GM06990 (cell line): ENCODE measurements around the gene GPR32.

Experiments
- DNase-seq: peaks from one replicate; pipeline ENCODE4 v3.0.0-alpha.2; 2011; ENCODE audit not compliant: insufficient read length; ENCODE audit errors: extremely low read depth
- H3K27me3 ChIP-seq: replicated peaks from 2 replicates; pipeline ENCODE4 v1.6.0; 2011; ENCODE audit warnings: low read length; ENCODE audit not compliant: control insufficient read depth, insufficient read depth
- H3K36me3 ChIP-seq: 2 replicates; pipeline ENCODE4 v1.5.1; 2011; ENCODE audit warnings: low read length; ENCODE audit not compliant: control insufficient read depth, insufficient read depth
- H3K4me3 ChIP-seq: replicated peaks from 2 replicates; pipeline ENCODE4 v1.5.1; 2011; ENCODE audit warnings: low read depth, mild to moderate bottlenecking, control low read depth, low read length
- CTCF ChIP-seq: IDR thresholded peaks from 2 replicates; pipeline ENCODE4 v1.5.1; 2011; ENCODE audit warnings: low read length, control low read depth, mild to moderate bottlenecking, inconsistent platforms; ENCODE audit not compliant: insufficient read depth, poor library complexity, severe bottlenecking

GPR32 gene

GRCh38 chr19:50796634-50797428 is 26.6 kb downstream of the GPR32 start:
- no peak for TF ChIP-seq CTCF
- no peak for DNase-seq
- Histone ChIP-seq H3K27me3 (no peaks in the 10 kb centered on the region), H3K4me3 (no peak overlapping the region), H3K36me3 (peaks cover 41% of the 10 kb centered on the region)

- Histone ChIP-seq H3K36me3 (peaks cover 45% of the 10 kb centered on the region), H3K4me3 (no peak overlapping the region), H3K27me3 (no peaks in the 10 kb centered on the region)
- no peak for DNase-seq
- no peak for TF ChIP-seq CTCF
Measured at GRCh38 chr19:50797429-50797780, 27.1 kb downstream of the GPR32 start.

GRCh38 chr19:50797781-50798658 is 27.8 kb downstream of the GPR32 start:
- DNase-seq: no peak
- TF ChIP-seq CTCF: no peak
- H3K27me3 ChIP-seq: no peaks in the 10 kb centered on the region
- H3K36me3 ChIP-seq: peaks cover 45% of the 10 kb centered on the region
- no peak overlapping the region for H3K4me3 ChIP-seq

- no peak for TF ChIP-seq CTCF
- H3K36me3 ChIP-seq: peaks cover 45% of the 10 kb centered on the region
- no peak for DNase-seq
- H3K27me3 ChIP-seq: no peaks in the 10 kb centered on the region
- H3K4me3 ChIP-seq: no peak overlapping the region
Measured at GRCh38 chr19:50798659-50799546, 28.6 kb downstream of the GPR32 start.

GRCh38 chr19:50799547-50799851 is 29.2 kb downstream of the GPR32 start:
- Histone ChIP-seq H3K4me3 (no peak overlapping the region), H3K27me3 (no peaks in the 10 kb centered on the region), H3K36me3 (peaks cover 45% of the 10 kb centered on the region)
- DNase-seq: no peak
- TF ChIP-seq CTCF: no peak
